K562 (cell line): ENCODE data around the gene TMEM147. TPM values are rescaled to one million over a fixed set of nuclear protein-coding genes. Genes with fewer than 3 reads are reported as not detected.

Source experiments
- ATAC-seq: fragments of 200-7000 bp; cut with Tn5 transposase; 3 replicates; pipeline ENCODE4 v1.9.1; 2020; ENCODE audit warnings: moderate library complexity
- BruUV-seq: library from RNA; stranded (reverse); fragments of 400-500 nt; replicated peaks from 2 replicates; lab custom pipeline; 2021; lab: Mats Ljungman, UMichigan
- CTCF ChIA-PET: fragments of 300-600 bp; formaldehyde crosslinking; extraction: SDS; loops from one replicate; lab custom pipeline; 2021; ENCODE audit warnings: low intra/inter-chr PET ratio; lab: Yijun Ruan, JAX
- POLR2A ChIA-PET: fragments of 300-600, 350-650 bp; sonication (Branson Sonifier 250); formaldehyde crosslinking; extraction: SDS; loops from one replicate; lab custom pipeline; 2021; ENCODE audit warnings: antibody characterized with exemption, inconsistent platforms; lab: Yijun Ruan, JAX
- DNase-seq, 4 experiments: peaks; one replicate each; pipeline versions ENCODE4 v3.0.0 to v3.0.0-alpha.2; 2011 to 2018; ENCODE audit warnings: low spot score in 3 of 4, mixed read lengths in 3 of 4; ENCODE audit errors: extremely low read depth in 1 of 4
- FAIRE-seq: peaks from 2 replicates; lab custom pipeline; 2011; peaks lifted over from hg19 to GRCh38; lab: Jason Lieb, UNC
- H2AFZ ChIP-seq: 2 replicates; pipeline ENCODE4 v1.6.0; 2011; ENCODE audit warnings: low read depth, low read length, control low read depth, inconsistent platforms
- H3K27ac ChIP-seq: fragments of 200-600 bp; 3 replicates; pipeline ENCODE4 v1.8.0; 2011; ENCODE audit warnings: low read depth, mild to moderate bottlenecking, control low read depth, inconsistent platforms, low read length, moderate library complexity, mixed read lengths; ENCODE audit errors: extremely low read depth
- H3K27me3 ChIP-seq, 2 experiments: fragments of 300-600 bp in 1 of 2; 2 replicates in 1 of 2; 3 replicates in 1 of 2; pipeline versions ENCODE4 v1.6.0 to v1.8.0; 2011; ENCODE audit warnings: inconsistent platforms in 2 of 2, low read length in 2 of 2, mild to moderate bottlenecking in 1 of 2, mixed read lengths in 1 of 2, moderate library complexity in 1 of 2; ENCODE audit not compliant: control insufficient read depth in 2 of 2, insufficient read depth in 2 of 2
- H3K36me3 ChIP-seq: fragments of 300-600 bp; 3 replicates; pipeline ENCODE4 v1.8.0; 2011; ENCODE audit warnings: mild to moderate bottlenecking, low read length, inconsistent platforms; ENCODE audit not compliant: control insufficient read depth, insufficient read depth
- H3K4me1 ChIP-seq, 2 experiments: fragments of 200-600 bp in 1 of 2; replicated peaks in 1 of 2; 2 replicates in 1 of 2; 3 replicates in 1 of 2; pipeline versions ENCODE4 v1.5.1 to v1.8.0; 2011; ENCODE audit warnings: inconsistent platforms in 2 of 2, low read length in 2 of 2, mild to moderate bottlenecking in 1 of 2, mixed read lengths in 1 of 2, moderate library complexity in 1 of 2; ENCODE audit not compliant: control insufficient read depth in 2 of 2, insufficient read depth in 2 of 2
- H3K4me2 ChIP-seq: 2 replicates; pipeline ENCODE4 v1.6.1; 2011; ENCODE audit warnings: low read length, control low read depth, inconsistent platforms, mixed read lengths; ENCODE audit not compliant: insufficient read depth
- H3K4me3 ChIP-seq: fragments of 200-600 bp; sonication (generic), shearing (Covaris generic); 2 replicates; pipeline ENCODE4 v1.5.1; 2016; ENCODE audit warnings: control low read depth, inconsistent platforms
- H3K79me2 ChIP-seq: fragments of 200-600 bp; 3 replicates; pipeline ENCODE4 v1.8.0; 2011; ENCODE audit warnings: low read length, inconsistent platforms; ENCODE audit not compliant: control insufficient read depth, insufficient read depth
- H3K9ac ChIP-seq, 2 experiments: 2 replicates each; pipeline versions ENCODE4 v1.6.0 to v1.6.1; 2011; ENCODE audit warnings: low read depth in 2 of 2, low read length in 2 of 2, control low read depth in 1 of 2, inconsistent platforms in 1 of 2, mild to moderate bottlenecking in 1 of 2, mixed read lengths in 1 of 2; ENCODE audit not compliant: insufficient read depth in 1 of 2
- H3K9me1 ChIP-seq: one replicate; pipeline ENCODE4 v1.6.0; 2011; ENCODE audit warnings: inconsistent platforms, mild to moderate bottlenecking, low read length, moderate library complexity; ENCODE audit not compliant: control insufficient read depth, insufficient read depth
- H3K9me3 ChIP-seq: replicated peaks from 2 replicates; pipeline ENCODE4 v1.5.1; 2011; ENCODE audit warnings: low read depth, low read length, inconsistent platforms; ENCODE audit not compliant: control insufficient read depth, insufficient read depth
- H4K20me1 ChIP-seq: replicated peaks from 2 replicates; pipeline ENCODE4 v1.6.1; 2011; ENCODE audit warnings: low read length, inconsistent platforms, mixed read lengths; ENCODE audit not compliant: control insufficient read depth, insufficient read depth
- ZSCAN32 ChIP-seq: fragments of 450-650 bp; formaldehyde crosslinking; IDR thresholded peaks from 2 replicates; pipeline ENCODE4 v1.4.0; 2020; ENCODE audit warnings: mild to moderate bottlenecking, moderate library complexity
- WGBS: fragments of 100-300 bp; shearing (Covaris generic); methylation state at CpG from one replicate; pipeline ENCODE4 v1.1.6; 2016; ENCODE audit warnings: low coverage, mixed read lengths; ENCODE audit not compliant: insufficient coverage; ENCODE audit errors: missing lambda C conversion rate; 5-methylcytosine and 5-hydroxymethylcytosine counted together
- in situ Hi-C: fragments of 300-500 bp; cut with MboI; formaldehyde crosslinking; loops from 4 replicates; pipeline ENCODE4 v1.15.0; 2018; ENCODE audit warnings: inconsistent platforms, mixed read lengths
- intact Hi-C: fragments of 100-400 bp; cut with micrococcal nuclease; formaldehyde crosslinking; loops from 2 replicates; pipeline ENCODE4 v1.14.2; 2022
- polyA plus RNA-seq, 8 experiments: library from polyadenylated mRNA; depleted of rRNA in 4 of 8; stranded (reverse) in 5 of 8; unstranded in 3 of 8; fragments of >200 nt; fragmentation: Nextera tagmentation in 2 of 8; fragmentation: Illumina TruSeq in 1 of 8; extraction: Ambion mirVana in 2 of 8; extraction: Trizol in 1 of 8; gene quantifications; 2 replicates each; pipeline versions ENCODE4 v1.2.1 to v1.2.3, GENCODE V29; 2011 to 2014; ENCODE audit warnings: inconsistent platforms in 1 of 8, missing spikeins in 1 of 8
- total RNA-seq, 7 experiments: library from RNA; depleted of rRNA in 6 of 7; stranded (reverse); fragments of >200 nt in 6 of 7; fragmentation: Illumina TruSeq in 2 of 7; extraction: Trizol in 2 of 7; gene quantifications; 2 replicates each; pipeline versions ENCODE4 v1.2.1 to v1.2.3, GENCODE V29; 2011 to 2021; ENCODE audit warnings: low replicate concordance in 1 of 7
- TF ChIP-seq, protein P1 (sequence below): fragments of 250-450 bp; sonication (Bioruptor Pico); IDR thresholded peaks from 2 replicates; pipeline ENCODE4 v1.6.1; 2021; ENCODE audit warnings: mild to moderate bottlenecking
- TF ChIP-seq, protein P2 (sequence below), 2 experiments: fragments of 250-450 bp in 1 of 2; fragments of 450-650 bp in 1 of 2; sonication (Bioruptor Pico) in 1 of 2; IDR thresholded peaks; 2 replicates each; pipeline versions ENCODE4 v1.6.1 to v1.8.0; 2016 to 2021; ENCODE audit warnings: mild to moderate bottlenecking in 2 of 2, moderate library complexity in 2 of 2, missing compliant biosample characterization in 1 of 2, missing genetic modification characterization in 1 of 2

TMEM147 gene
- total and polyA plus RNA-seq, 9 of the 15 experiments (the other 6 are each of a cell fraction or from before 2014, with no cell fraction given): 73.8 to 194 (median 142) TPM

DNA sequence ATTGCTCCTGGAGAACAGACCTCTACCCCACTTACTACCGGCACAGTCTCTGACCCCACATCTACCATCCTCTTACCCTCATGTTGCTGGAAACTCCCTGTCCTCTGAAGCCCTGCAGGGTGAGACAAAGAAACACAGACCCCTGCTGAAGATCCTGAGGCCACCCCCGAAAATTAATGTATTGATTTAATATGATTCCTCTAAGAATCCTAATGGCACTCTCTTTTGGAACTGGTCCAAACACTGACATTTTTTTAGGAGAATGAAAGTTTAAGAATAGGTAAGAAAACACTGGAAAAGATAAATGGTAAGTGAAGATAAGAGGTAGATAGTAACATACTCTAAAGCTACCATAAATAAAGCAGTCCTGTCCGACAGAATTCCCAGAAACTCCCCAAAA lies 37.3 kb upstream of the TMEM147 start:
- ATAC-seq: no peak
- Histone ChIP-seq H3K27me3 (peaks cover 63 to 91% of the 10 kb centered on the region in 2 experiments), H4K20me1 (peaks cover 18% of the 10 kb centered on the region), H3K4me1 (peaks cover 0 to 22% of the 10 kb centered on the region in 2 experiments; a peak in 2 of 5 replicates), H3K9ac (no peak overlapping the region), H3K36me3 (no peaks in the 10 kb centered on the region)
- TF ChIP-seq, protein P1, sequence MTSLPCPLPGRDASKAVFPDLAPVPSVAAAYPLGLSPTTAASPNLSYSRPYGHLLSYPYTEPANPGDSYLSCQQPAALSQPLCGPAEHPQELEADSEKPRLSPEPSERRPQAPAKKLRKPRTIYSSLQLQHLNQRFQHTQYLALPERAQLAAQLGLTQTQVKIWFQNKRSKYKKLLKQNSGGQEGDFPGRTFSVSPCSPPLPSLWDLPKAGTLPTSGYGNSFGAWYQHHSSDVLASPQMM: no peak
- TF ChIP-seq, protein P2, sequence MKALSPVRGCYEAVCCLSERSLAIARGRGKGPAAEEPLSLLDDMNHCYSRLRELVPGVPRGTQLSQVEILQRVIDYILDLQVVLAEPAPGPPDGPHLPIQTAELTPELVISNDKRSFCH (CRISPR knock-in tag; IDR thresholded peaks at IDR 0.05): no peak
- TF ChIP-seq, protein P2 (tag; IDR thresholded peaks at IDR 0.05): no peak
- no peak for TF ChIP-seq ZSCAN32 (CRISPR knock-in tag)
- TF ChIP-seq, all 486 proteins: peak for 0
- Histone ChIP-seq H3K79me2 (no peaks in the 10 kb centered on the region), H3K9me1 (peaks cover 2% of the 10 kb centered on the region), H3K9me3 (no peaks in the 10 kb centered on the region), H2AFZ (no peak overlapping the region), H3K27ac (no peak overlapping the region), H3K4me3 (no peak overlapping the region), H3K4me2 (no peak overlapping the region)
- 0% methylated on average over 3 of the region's 3 CpGs for WGBS
- POLR2A ChIA-PET: interaction anchor here (0.5 to 0.7 kb wide), 2 partner anchors 16 to 30 kb away, joined by 3 read pairs; no protein-coding TSS in a partner anchor
- BruUV-seq: no TSS peak
- CTCF ChIA-PET: no interaction called here
- FAIRE-seq (no peak), DNase-seq (no peak)
- intact Hi-C loops: no loop called here
- in situ Hi-C loops: no loop called here
